Prostate gland (tissue), 2 donors: ENCODE results near the gene TM7SF3. TPM values are rescaled to one million over a fixed set of nuclear protein-coding genes. Genes with fewer than 3 reads are reported as not detected.
A peak's percentile ranks its signal among the peaks of the same experiment; 100 is the strongest.

Experiments
- DNase-seq: peaks from one replicate; pipeline ENCODE4 v3.0.0-alpha.2; 2019; ENCODE audit warnings: low spot score
- H3K27ac ChIP-seq, 2 donors: fragments of 200-600 bp; sonication (generic); 2 replicates each; pipeline ENCODE4 v1.5.1; 2017 to 2019
- H3K27me3 ChIP-seq: fragments of 200-600 bp; sonication (generic); replicated peaks from 2 replicates; pipeline ENCODE4 v1.5.1; 2019; ENCODE audit not compliant: insufficient read depth
- H3K36me3 ChIP-seq, 2 donors: fragments of 200-600 bp; sonication (generic); 1 replicate in 1 of 2; 2 replicates in 1 of 2; pipeline versions ENCODE4 v1.5.1 to v1.8.1; 2017 to 2019
- H3K4me1 ChIP-seq: fragments of 200-600 bp; sonication (generic); replicated peaks from 2 replicates; pipeline ENCODE4 v1.5.1; 2019
- H3K4me3 ChIP-seq, 2 donors: fragments of 200-600 bp; sonication (generic); 2 replicates each; pipeline ENCODE4 v1.5.1; 2017 to 2019
- H3K9me3 ChIP-seq: fragments of 200-600 bp; sonication (generic); 2 replicates; pipeline ENCODE4 v1.5.1; 2017
- CTCF ChIP-seq, 4 experiments: fragments of 200-600 bp in 2 of 4; fragments of 450-650 bp in 2 of 4; sonication (generic) in 2 of 4; IDR thresholded peaks; 1 replicate in 3 of 4; 2 replicates in 1 of 4; pipeline ENCODE4 v1.5.1; 2016 to 2019; ENCODE audit warnings: antibody characterized with exemption in 4 of 4, mild to moderate bottlenecking in 2 of 4, moderate library complexity in 2 of 4
- POLR2A ChIP-seq: fragments of 450-650 bp; IDR thresholded peaks from one replicate; pipeline ENCODE4 v1.6.1; 2016; ENCODE audit warnings: antibody characterized with exemption, mild to moderate bottlenecking
- POLR2AphosphoS5 ChIP-seq: sonication (generic); formaldehyde crosslinking; IDR thresholded peaks from one replicate; pipeline ENCODE4 v1.6.1; 2017; ENCODE audit warnings: antibody characterized with exemption
- WGBS: methylation state at CpG from one replicate; pipeline ENCODE4 v1.1.5; 2018; 5-methylcytosine and 5-hydroxymethylcytosine counted together
- intact Hi-C: fragments of 100-400 bp; cut with DNase I; formaldehyde crosslinking; loops from one replicate; pipeline ENCODE4 v1.14.2; 2022
- total RNA-seq, 2 donors: library from RNA; depleted of rRNA; stranded (reverse); fragments of >200 nt; gene quantifications; one replicate each; pipeline ENCODE4 v1.1.0, GENCODE V29; 2016

TM7SF3 gene
- total RNA-seq, 2 donors from 2014 or later, result 94.5 to 132 TPM

GRCh38 chr12:26994109-26994508, 20.1 kb downstream of the TM7SF3 start:
- Histone ChIP-seq H3K4me1 (no peaks in the 10 kb centered on the region), H3K27me3 (no peaks in the 10 kb centered on the region), H3K36me3 (no peaks in the 10 kb centered on the region), H3K27ac (no peak overlapping the region), H3K9me3 (no peaks in the 10 kb centered on the region), H3K4me3 (no peak overlapping the region)
- intact Hi-C loops, result no loop called here
- 94% methylated on average over 1 of the region's 1 CpG for WGBS
- TF ChIP-seq POLR2AphosphoS5, result no peak
- no peak for TF ChIP-seq POLR2A
- TF ChIP-seq CTCF (IDR thresholded peaks at IDR 0.05), result no peak
- no peak for DNase-seq

GRCh38 chr12:26991826-26992225, 22.4 kb downstream of the TM7SF3 start:
- H3K27me3 ChIP-seq, result no peaks in the 10 kb centered on the region
- 77% methylated on average over 4 of the region's 4 CpGs for WGBS
- H3K4me1 ChIP-seq, result no peaks in the 10 kb centered on the region
- no peaks in the 10 kb centered on the region for H3K36me3 ChIP-seq
- DNase-seq, result no peak
- no peak overlapping the region for H3K27ac ChIP-seq
- intact Hi-C loops, result no loop called here
- H3K9me3 ChIP-seq, result no peaks in the 10 kb centered on the region
- no peak for TF ChIP-seq POLR2A
- TF ChIP-seq POLR2AphosphoS5, result no peak
- no peak for TF ChIP-seq CTCF (IDR thresholded peaks at IDR 0.05)
- H3K4me3 ChIP-seq, result no peak overlapping the region

GRCh38 chr12:26989873-26990272, 24.3 kb downstream of the TM7SF3 start:
- no peaks in the 10 kb centered on the region for H3K36me3 ChIP-seq
- H3K27ac ChIP-seq, result no peak overlapping the region
- TF ChIP-seq CTCF (IDR thresholded peaks at IDR 0.05) (no peak), POLR2A (no peak)
- WGBS, result 86% methylated on average over 4 of the region's 4 CpGs
- no peak overlapping the region for H3K4me3 ChIP-seq
- no peaks in the 10 kb centered on the region for H3K4me1 ChIP-seq
- intact Hi-C loops, result no loop called here
- H3K9me3 ChIP-seq, result no peaks in the 10 kb centered on the region
- no peaks in the 10 kb centered on the region for H3K27me3 ChIP-seq
- no peak for DNase-seq

- no peak for DNase-seq
- H3K9me3 ChIP-seq, result no peaks in the 10 kb centered on the region
- intact Hi-C loops, result no loop called here
- no peak overlapping the region for H3K4me3 ChIP-seq
- 86% methylated on average over 4 of the region's 4 CpGs for WGBS
- no peaks in the 10 kb centered on the region for H3K4me1 ChIP-seq
- no peaks in the 10 kb centered on the region for H3K36me3 ChIP-seq
- no peak overlapping the region for H3K27ac ChIP-seq
- H3K27me3 ChIP-seq, result no peaks in the 10 kb centered on the region
- TF ChIP-seq POLR2A (no peak), CTCF (IDR thresholded peaks at IDR 0.05) (no peak), POLR2AphosphoS5 (no peak)
These were observed 25.5 kb downstream of the TM7SF3 start for GRCh38 chr12:26988703-26989102.

GRCh38 chr12:26987634-26988424, 26.4 kb downstream of the TM7SF3 start:
- 75% methylated on average over 10 of the region's 10 CpGs for WGBS
- Histone ChIP-seq H3K9me3 (no peaks in the 10 kb centered on the region), H3K4me3 (no peak overlapping the region), H3K27ac (no peak overlapping the region), H3K36me3 (no peaks in the 10 kb centered on the region), H3K27me3 (no peaks in the 10 kb centered on the region), H3K4me1 (no peaks in the 10 kb centered on the region)
- DNase-seq, result no peak
- intact Hi-C loops, result no loop called here
- peak; percentile 19 for TF ChIP-seq POLR2AphosphoS5
- TF ChIP-seq CTCF (IDR thresholded peaks at IDR 0.05), result no peak
- no peak for TF ChIP-seq POLR2A
